HG03280 (cell line): ENCODE measurements around the gene CRIM1.

ENCODE experiments used
- ATAC-seq: cut with Tn5 transposase; IDR thresholded peaks from one replicate; pipeline ENCODE4 v1.9.1; 2021; ENCODE audit warnings: mild to moderate bottlenecking, moderate library complexity; ENCODE audit not compliant: unreplicated experiment

CRIM1 gene

DNA sequence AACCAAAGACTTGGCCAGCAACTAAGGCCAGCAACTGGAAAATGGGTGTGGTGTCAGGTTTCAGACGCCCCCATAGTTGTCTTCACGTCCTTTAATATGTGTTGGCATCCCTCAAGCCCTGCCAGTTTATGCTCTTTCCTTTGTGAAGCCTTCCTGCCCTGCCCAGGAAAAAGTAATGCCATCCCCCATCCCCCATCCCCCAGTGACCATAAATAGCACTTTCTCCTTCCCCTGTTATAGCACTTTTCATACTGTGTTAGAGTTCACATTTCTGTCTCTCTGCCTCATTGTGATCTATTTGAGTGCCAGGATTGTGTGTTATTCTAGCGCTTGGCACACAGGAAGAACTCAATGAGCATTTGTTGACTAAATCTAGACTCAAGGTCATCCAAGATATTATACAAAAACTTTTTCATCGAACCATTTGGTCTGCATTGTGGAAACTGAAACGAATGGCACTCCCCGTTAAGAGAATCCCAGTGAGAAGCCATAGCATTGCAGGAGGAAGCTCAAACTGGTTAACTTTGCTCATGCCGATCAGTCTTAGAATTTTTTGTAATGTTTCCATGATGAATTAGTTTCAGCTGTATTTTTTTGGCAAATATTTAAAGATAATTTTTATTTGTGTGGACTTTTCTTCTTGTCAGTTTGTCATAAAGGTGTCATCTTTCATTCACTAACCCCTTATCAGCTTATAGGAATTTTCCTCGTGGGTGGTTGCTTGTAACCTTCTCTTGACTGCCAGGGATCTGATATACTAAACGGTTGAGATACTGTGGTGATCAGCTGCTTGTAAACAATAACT is 15.7 kb downstream of the CRIM1 start:
- no peak for ATAC-seq

DNA sequence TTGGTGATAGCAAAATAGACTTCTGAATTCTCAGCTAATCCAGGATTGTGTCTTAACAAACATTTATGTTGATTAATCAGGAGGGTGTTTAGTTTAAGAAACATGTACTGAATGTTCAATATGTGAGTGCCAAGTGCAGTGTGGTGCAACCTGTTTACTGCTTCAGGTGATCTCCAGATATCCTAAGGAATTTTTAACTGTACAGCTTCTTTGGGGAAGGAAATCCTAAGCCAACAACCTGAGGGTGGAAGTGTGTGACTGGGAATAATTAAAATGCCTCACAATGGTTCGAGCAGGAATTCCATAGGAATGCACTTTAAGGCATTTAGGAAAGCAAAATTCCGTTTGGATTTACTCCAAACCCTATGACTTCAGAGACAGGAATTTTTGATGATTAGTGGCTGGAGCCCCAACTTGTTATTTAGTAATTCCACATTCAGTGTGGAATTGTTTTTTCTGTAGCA is 16.4 kb downstream of the CRIM1 start:
- ATAC-seq, result no peak

DNA sequence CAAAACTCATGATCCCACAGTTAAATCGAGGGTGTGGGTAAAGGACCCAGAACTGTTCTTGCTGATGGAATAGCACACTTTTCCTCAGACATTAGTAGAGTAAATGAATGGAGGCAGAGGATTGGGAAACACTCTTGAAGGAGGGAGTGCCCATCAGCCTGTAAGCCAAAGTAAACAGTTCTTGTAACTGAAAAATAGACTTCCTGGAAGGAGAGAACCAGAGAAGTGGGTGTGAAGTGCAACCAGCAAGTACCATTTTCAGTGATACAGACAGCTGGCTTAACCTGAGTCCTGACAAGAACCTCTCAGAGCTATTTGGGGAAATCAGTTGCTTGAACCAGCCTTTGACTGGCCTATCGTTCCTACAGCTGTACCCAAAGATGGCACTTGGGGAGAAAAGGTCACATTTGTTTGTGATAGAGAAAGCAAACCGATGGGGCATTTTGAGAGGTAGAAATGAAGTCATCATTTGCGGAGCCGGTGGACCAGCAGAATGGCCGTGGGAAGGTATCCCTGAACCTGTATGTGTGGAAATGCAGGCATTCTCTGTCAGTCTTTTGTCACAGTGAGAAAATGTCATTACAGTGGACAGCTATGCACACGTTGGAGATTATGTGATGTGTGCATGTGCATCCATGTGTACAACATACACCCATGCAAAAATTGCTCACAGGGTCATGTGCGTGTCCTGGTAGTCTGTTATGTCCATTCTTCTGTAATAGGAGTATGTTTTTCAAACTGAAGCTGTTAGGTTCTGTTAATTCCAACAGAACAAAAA is 17.8 kb downstream of the CRIM1 start:
- no peak for ATAC-seq

DNA sequence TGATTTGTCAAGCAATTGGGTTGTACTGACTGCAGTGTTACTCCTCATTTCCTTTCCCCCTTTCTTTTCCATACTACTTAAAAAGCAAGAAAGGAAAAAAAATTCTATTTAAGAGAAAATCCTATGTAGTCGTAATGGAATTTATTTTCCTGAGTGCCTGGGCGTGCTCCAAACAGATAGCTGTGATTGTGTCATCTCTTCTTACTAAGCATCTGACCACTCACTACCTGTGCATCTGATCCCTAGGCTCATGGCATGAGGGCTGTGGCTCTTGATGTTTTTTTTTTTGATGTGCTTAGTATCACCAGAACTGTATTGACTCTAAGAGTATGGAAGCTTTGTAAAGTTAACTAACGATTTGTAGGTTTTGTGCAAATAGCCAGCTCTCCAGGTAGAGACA is 19.0 kb downstream of the CRIM1 start:
- ATAC-seq, result no peak

DNA sequence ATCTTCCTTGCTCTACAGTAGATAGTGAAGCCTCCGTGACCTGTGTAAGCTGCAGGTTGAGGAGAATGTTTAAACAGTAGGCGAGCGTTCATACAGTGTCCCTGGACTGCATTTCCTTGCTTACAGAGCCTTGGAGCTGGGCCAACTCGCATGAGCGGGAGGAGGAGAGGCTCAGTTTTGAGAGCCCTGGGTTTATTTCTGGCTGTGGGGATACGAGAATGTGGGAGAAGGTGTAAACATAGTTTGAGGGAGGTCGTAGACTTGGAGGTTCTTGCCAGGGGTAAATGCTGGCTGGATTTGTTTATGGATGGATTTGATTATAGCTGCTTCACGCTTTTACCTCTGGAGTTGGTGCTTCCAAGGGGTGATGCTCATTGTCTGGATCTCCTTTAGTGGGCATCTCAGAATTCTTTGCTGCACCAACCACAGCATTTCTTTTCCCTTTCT is 20.8 kb downstream of the CRIM1 start:
- no peak for ATAC-seq

DNA sequence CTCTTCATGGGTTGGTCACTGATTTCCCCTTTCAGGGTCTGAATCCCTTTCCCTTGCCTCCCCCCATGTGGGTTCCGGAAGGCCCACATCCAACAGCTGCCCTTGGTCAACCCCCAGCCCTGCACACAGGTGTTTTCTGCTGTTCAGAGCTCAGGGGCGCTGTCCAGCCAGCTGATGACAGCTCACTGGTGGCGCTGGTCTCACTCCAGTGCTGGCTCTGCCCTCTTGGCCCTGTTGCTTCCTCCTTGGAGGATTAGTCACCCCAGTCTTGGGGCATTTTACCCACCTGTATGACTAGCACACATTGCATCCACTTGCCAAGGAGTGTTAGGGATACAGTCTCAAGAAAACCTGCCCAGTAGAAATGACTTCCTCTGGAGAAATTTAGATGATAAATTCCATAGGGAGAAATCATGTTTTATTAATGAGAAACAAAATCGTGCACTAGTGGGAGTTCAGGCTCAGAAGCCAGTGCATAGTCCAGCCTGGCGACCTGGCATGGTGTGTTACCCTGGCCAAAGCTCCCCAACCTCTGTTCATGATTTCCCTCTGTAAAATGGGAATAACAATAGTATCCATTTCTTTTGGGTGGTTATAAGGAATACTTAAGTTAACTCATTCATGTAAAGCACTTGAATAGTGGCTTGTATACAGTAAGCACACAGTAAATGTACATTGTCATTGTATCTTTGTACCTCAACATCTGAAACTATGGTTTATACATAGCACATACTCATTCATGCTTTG is 21.6 kb downstream of the CRIM1 start:
- no peak for ATAC-seq

DNA sequence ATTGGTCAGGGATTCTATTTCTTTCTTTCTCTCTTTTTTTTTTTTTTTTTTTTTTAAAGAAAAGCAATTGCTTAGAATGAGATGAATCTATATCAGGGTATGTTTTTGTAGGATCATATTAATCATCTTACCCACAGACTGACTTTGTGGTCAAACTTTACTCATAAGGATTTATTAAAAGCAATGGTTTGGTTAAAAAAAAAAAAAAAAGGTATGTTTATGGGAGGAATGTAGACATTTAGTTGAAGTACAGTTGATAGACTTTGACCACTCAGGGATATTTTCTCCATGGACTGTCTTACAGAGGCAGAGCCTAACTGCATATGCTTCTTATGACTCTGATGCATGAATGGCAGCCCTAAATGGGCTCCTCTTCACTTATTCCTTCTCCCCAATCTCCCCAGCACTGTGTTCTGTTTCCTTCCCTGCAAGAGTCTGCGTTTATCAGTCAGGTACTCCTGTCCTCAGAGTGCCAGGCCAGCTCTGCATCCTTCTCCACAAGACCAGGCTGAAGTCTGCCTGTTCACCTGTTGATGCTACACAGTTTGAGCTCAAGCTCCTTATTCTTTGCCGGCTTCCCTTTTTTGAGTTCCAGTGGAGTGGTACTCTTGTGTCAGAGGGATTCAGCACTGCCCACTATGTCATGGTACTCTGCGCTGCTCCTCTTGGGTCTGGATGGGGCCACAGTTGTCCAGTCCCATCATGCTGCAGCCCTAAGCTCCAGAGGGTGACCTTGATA is 24.3 kb downstream of the CRIM1 start:
- no peak for ATAC-seq

DNA sequence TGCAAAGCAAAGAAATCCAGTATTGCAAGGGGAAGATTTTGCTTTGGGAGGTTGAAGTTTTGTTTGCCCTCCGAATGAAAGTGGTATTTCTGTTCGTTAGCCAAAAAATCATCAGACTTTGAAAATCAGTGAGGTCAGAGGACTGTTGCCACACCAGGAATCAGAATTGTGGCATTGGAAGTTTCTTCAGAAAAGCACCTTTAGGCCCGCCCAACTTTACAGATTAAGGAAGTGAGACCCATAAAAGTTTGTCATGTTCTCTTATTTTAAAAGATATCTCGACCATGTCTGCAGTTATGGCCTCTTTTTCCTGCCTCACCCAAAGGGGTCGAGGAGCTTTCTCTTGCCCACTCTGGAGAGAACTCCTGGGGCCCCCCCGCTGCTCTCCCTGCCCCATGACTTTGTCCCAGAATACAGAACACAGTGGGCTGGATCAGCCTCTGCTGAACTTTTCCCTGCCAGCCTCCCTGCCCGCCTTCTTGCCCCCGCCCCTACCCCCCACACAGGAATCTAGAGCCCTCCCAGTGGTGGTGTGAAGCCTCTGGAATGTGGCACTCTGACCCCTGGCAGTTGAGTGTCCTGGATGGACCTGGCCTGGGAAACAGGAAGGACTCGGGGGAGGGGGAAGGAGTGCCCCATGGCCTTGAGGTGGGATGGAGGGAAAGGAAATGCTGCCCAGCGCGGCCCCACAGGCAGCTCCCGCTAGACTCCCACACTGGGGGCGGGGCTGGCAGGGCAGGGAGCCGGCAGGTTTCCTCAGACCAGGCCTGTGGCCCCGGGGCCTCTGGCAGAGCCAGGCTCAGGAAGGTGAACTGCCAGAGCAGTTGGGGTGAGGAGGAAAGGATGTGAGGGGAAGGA is 25.3 kb downstream of the CRIM1 start:
- no peak for ATAC-seq

DNA sequence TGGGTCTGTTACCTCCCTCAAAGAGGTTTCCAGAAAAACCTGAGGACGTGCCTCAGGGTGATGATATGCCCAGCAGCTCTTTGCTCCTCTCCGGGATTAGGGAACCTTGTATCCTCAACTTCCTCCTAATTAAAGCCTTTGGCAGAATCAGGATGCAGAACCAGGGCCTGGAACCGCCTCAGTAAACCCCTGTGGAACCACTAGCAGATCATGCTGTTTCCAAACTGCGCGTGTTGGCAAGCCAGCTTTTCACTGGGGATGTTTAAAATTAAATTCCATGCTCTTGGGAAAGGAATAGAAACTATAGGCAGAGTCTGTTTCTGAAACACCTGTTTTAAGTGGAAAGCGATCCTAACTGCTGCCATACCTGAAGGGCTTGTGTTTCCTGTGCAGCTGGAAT is 26.4 kb downstream of the CRIM1 start:
- no peak for ATAC-seq

DNA sequence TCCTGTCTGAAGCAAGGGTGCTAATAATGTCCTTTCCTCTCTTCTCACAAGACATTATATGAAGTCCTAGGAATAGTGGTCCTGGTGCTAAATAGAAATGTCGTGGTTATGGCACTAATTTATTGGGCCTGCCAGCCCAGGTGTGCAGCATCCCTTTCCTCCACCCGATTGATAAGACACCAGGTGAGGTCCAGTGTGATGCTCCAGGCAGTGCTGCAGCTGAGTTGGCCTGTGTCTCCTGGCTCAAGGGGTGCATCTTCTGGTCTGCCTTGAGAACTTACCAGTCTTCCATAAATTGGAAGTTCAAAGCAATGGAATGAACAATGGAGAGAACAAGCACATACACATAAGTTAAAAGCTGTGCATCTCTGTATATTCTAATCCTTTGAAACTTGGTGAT is 26.9 kb downstream of the CRIM1 start:
- no peak for ATAC-seq

DNA sequence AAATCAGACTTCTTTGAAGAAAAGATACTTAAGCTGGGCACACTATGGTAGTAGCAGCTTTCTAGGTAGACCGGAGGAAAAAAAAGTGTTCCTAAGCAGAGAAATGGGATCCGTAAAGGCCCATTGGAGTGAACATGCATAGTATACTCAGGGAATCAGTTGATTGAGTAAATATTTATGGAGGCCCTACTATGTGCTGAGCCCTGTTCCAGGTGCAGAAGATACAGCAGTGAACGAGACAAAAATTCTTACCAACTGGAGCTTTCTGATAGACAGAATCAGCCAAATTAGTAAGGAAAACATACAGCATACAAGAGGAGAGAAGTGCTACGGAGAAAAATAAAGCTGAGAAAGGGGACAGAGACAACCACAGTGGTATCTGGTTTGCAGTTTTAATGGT is 28.1 kb downstream of the CRIM1 start:
- ATAC-seq, result no peak

DNA sequence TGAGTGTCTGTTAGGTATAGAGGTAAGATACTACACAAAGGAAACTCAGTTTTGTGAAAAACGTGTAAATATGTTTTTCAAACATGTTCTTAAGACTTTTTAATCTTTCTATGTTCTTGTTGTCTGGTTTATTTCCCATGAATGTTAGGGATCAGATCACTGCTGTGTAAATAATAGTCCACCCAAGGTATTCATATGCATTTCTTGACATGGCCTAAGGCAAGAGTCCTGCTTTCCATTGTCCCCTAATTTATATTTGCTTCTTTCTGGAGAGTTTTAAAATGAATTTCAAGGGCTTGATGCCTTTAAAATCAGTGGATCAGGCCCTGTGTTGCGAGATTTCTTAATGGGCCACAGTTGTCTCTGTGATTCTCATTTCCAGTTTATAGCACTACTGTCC is 28.9 kb downstream of the CRIM1 start:
- ATAC-seq, result no peak

DNA sequence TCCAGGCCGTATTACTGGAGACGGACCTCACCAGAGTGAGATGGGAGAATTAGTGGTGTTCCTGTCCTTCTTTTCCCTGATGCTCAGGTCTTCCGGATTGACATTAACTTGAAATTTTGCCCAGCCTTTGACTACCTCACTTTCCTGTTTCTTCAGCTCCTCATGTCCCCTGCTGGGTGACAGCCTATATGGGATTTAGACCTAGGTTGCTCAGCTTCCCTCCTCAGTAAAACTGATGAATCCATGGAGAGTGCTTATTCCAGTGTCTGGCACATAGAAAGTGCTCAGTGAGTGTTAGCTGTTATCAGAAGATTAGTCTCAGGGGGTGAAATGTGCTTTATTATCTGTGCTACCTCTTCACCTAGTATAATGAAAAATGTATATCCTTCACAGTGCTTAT is 30.0 kb downstream of the CRIM1 start:
- no peak for ATAC-seq

DNA sequence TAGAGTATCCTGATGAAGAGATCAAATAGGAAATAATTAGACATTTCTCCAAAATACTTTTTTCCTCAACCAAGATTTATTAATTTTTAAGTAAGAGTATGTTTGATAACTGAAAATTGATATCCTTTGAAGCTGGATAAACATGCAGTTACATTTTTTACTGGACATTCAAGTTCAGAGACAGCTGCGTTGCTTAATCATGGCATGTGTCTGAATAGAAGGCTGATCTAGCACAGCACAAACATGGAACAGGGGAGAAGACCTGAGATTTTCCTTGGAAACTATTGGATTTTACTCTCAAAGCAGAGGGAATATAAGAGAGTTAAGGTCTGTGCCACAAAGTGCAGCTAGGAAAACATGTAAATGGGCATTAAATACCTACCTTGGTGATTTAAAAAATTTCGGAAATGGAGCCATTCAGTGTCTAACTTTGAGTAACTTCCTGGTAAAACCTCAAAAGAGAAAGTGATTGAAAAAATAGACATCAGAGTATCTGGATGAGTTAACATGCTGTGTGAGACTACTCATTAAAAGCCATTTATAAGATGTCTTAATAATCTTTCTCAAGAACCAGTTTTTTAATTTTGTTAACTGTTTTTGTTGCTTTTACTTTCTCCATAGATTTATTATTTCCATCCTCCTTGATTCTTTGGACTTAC is 31.8 kb downstream of the CRIM1 start:
- no peak for ATAC-seq

DNA sequence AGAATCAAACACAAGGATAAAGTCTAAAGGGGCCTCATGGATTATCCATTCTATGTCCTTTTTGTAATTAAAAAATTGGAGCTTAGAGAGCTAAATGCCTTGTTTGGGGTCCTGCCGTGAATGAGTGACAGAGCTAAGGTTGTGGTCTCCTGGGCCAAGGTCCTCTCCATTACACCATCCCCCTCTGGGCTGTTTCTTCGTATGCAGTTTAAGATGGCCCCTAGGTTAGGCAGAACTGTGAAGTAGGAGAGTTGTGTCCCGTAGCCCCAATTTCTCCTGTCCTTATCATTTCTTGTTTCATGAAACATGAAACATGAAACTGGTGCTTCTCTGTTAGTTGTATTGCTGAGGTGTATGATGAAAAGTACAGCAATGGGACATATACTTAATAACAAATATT is 32.9 kb downstream of the CRIM1 start:
- no peak for ATAC-seq

DNA sequence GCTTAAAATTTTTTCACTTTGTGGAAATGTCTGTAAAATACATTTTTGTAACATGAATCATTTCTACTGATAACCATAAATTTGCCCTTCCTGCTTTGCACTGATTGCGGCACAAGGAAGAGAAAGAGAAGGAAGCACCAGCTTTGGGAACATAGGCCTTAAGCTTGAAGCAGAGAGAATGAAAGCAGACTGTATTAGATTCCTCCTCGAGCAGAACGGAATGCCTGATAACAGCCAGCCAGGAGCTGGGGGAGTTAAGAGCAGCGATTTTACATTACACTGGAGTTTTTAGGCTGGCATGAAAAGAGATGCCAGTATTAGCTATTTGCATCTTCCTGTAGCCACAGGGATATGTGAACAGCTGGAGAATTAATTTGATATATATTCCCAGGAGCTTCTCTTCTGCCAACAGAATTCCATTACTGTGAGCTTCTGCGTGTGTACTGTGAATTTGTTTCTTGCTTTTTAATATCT is 33.5 kb downstream of the CRIM1 start:
- ATAC-seq, result no peak

DNA sequence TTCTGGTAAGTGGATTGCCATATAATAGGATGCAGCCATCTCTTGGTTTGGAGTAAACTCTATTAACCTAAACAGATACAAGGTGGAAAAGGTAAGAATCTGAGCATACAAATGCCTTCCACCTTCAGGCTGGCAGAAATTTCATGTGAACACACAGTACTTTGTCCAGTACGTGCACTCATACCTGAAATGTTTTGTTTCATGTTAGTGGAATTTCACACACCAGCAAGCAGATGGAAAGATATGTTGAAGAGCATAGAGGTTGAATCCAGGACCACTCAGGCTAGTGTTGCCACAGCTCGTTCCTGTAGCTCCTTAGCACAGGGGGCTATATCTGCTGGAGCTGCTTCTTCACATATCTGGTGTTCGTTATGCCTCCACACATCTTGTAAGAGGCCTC is 34.0 kb downstream of the CRIM1 start:
- no peak for ATAC-seq

DNA sequence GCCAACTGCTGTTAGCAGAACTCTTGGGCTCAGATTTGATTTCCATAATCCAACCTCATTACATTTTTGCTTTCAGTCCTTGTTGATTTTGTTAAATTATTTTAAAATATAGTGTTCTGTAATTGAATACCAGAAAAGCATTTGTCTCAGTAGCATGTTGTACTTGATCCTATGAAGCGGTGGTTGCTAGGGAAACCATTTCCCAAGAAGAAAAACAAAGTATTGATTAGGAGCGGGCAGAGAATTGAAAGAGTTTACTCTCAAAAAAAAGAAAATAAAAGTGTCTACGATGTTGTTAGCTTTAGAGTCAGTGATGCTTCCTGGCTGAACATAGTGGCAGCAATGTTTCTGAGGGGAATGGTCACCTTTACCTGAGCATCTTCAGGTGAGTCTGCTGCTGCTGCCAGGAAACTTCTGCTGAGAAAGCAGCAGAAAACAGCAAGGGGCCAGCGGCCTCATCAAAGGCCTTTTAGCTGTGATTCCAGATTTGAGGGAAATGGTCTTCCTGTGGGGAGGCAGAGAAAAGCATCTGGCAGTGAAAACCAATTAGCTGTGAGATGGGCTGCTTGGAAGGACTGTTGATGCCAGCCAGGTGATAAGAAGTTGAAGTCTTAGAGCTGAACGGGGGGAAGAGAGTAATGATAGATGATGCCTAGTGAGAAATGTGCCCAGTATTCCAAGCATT is 37.1 kb downstream of the CRIM1 start:
- ATAC-seq, result no peak
